Gastrocnemius medialis (tissue), 4 donors: ENCODE data around the gene OTUD7B.

Experiments used
- CTCF ChIP-seq, 5 experiments: fragments of 450-650 bp in 3 of 5; fragments of 200-600 bp in 2 of 5; sonication (generic) in 2 of 5; IDR thresholded peaks in 4 of 5; conservative IDR thresholded peaks in 1 of 5; 1 replicate in 4 of 5; 2 replicates in 1 of 5; pipeline ENCODE4 v1.5.1; 2016 to 2019; ENCODE audit warnings: antibody characterized with exemption in 5 of 5, mild to moderate bottlenecking in 3 of 5, moderate library complexity in 3 of 5
- POLR2A ChIP-seq, 2 donors: fragments of 450-650 bp; IDR thresholded peaks; one replicate each; pipeline ENCODE4 v1.6.1; 2017; ENCODE audit warnings: antibody characterized with exemption in 2 of 2, mild to moderate bottlenecking in 2 of 2, moderate library complexity in 2 of 2

- no peak for TF ChIP-seq CTCF (IDR thresholded peaks at IDR 0.05 in 4 of 5, conservative IDR thresholded peaks at IDR 0.05 in 1 of 5)
- TF ChIP-seq POLR2A (IDR thresholded peaks at IDR 0.05), result no peak
These were observed 77.3 kb downstream of the OTUD7B start for GRCh38 chr1:149933208-149933607.
